GM15510 (cell line): ENCODE data around the gene TMEM121.

Experiments
- POLR2A ChIP-seq: IDR thresholded peaks from 3 replicates; pipeline ENCODE4 v1.6.1; 2011; ENCODE audit warnings: borderline replicate concordance; ENCODE audit not compliant: insufficient read length; ENCODE audit errors: extremely low read depth

Gene TMEM121

DNA sequence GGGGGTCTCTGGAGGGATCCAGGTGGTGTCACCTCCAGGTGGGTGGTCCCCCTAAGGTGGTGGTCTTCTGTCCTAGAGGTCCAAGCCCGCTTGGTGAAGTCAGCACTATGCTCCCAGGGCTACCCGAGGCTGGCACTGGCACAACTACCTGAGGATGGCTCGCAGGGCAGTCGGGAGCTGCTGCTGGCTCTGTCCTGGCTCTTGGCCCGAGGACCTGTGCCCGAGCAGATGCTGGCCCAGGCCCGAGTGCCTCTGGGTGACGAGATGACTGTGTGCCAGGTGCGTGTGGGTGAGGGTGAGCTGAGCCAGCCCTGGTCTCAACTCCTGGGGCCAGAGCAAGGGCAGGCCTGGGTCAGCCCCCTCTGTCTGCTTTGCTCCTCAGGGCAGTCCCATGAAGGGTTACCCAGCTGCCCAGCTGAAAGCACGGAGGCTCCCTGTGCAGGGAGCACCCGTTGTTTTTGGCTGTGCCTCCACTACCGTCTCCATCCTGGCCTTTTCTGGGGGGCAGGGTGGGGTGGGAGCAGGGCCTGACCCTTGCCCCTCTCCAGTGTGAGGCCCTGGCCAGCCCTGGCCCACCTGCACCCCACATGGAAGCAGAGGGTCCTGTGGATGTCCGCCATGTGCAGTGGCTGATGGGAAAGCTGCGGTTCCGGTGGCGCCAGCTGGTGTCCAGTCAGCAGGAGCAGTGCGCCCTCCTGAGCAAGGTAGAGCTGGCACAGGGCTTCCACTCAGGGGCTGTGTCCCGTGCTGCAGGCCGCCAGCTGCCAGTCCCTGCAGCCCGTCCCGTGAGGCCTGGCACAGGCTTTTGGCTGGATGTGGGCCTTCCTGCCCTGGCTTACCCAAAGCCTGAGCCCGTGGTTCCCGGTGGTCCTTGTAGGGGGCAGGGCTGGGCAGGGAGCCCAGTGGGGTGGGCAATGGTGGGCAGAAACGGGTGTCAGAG lies 34.1 kb upstream of the TMEM121 start:
- no peak for TF ChIP-seq POLR2A

GRCh38 chr14:105492971-105493871 lies 33.2 kb upstream of the TMEM121 start:
- no peak for TF ChIP-seq POLR2A

GRCh38 chr14:105493921-105494605 lies 32.3 kb upstream of the TMEM121 start:
- TF ChIP-seq POLR2A: no peak

DNA sequence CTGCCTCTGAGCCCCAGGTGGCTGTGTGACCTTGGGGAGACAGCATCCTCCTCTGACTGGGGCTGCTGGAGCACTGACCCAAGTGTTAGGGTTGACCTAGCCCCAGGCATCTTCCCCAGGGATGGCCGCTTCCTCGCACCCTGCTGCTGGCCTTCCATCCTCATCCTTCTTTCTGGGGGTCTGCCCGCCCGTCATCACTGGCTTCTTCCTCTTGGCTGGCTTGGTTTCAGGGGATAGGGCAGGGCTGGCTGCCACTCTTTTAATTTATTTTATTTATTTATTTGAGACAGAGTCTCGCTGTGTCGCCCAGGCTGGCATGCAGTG lies 31.8 kb upstream of the TMEM121 start:
- no peak for TF ChIP-seq POLR2A

DNA sequence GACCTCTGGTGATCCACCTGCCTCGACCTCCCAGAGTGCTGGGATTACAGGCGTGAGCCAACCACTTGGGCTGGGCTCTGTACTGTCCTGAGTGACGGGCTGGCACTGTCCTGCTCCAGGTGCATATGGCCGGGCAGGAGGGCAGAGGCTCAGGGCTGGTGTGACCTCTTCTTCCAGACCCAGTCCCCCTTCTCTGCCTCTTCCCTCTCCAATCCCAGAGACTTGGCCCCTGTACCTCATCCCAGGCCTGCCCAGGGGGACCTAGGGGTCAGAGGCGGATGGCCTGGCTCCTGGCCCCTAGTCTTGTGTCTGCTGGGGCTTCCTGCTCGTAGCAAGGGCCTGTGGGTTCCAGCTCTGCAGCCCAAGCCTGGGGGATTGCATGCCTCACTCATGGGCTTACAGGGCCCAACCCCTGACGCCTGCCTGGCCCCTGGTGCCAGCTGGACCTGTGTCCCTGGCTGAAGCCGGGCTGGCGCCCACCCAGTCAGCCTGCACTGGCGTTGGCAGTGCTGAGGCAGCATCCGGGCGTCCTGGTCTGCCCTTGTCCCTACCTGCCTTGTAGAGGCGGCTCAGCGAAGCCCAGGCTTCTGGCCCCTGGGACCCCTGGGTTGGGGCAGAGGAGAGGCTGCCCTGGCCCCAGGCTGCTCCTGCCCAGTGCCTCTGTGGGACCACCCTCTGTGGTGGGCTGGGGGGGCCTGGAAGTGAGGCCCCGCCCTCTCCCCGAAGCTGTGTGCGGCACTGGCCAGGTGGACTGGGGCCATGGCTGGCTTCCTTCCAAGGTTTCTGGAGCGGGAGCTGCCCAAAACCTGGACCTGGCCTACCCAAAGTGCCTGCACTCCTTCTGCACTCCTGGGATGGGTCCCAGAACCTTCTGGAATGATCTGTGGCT lies 31.0 kb upstream of the TMEM121 start:
- no peak for TF ChIP-seq POLR2A

- no peak for TF ChIP-seq POLR2A
These were observed 30.2 kb upstream of the TMEM121 start for GRCh38 chr14:105495990-105496830.

DNA sequence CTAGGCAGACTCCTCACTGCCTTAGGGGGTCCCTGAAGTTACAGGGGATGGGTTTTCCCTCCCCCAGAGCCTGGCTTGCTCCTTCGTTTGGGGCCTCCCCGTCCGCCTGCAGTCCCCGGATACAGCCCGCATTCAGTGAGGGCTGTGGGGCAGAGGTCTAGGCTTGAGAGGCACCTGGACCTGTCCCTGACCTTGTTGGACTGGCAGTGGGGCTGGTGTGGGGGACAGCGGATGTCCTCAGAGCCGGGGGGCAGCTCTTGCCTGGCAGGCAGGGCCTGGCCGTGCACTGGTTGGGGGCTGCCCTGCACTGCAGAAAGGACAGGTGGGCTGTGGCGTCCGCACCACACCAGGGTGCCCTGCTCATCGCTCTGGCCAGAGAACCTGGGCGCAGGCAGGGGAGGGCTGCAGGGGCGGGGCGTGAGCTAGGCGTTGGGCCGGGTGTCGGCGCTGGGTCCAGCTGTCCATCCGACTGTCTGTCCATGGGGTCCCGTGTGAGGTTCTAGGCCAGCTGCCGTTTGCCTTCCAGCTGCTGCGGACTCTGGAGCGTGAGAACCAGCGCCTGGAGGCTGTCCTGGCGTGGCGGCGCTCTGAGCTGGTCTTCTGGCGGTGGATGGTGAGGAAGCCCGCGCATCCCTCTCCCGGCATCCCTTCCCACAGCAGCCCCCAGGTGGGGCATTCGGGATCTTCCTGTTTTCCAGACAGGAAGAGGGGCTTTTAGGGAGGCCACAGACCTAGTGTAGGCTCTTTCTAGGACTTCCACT lies 29.4 kb upstream of the TMEM121 start:
- TF ChIP-seq POLR2A: no peak

DNA sequence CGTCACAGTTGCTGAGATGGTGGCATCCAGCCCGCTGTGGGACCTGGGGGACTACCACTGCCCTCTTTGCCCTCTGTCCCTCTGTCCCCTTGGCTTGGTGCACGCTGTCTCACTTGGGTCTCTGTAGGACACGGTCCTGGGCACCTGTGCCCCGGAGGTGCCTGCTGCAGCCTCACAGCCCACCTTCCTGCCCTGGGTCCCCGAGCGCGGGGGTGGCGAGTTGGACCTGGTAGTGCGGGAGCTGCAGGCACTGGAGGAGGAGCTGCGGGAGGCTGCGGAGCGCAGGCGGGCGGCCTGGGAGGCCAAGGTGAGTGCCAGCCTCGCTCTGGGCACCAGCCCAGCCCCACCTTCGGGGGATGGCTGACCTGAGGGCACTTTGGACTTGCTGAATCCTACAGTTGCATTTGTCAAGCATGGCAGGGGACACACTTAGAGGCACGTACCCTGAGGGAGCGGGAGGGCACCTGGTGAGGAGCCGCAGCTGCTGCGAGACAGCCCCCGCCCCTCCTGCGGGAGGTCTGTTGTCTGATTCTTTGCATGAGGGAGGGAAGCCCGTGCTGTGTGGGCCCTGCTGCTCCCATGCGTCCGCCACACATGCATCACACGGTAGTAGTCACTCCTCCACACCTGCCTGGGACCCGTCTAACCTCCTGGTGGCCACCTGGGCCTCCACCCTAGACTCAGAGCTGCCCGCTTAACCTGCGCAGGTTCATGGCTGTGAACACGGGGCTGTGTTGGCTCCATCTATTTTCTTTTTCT lies 28.5 kb upstream of the TMEM121 start:
- no peak for TF ChIP-seq POLR2A

DNA sequence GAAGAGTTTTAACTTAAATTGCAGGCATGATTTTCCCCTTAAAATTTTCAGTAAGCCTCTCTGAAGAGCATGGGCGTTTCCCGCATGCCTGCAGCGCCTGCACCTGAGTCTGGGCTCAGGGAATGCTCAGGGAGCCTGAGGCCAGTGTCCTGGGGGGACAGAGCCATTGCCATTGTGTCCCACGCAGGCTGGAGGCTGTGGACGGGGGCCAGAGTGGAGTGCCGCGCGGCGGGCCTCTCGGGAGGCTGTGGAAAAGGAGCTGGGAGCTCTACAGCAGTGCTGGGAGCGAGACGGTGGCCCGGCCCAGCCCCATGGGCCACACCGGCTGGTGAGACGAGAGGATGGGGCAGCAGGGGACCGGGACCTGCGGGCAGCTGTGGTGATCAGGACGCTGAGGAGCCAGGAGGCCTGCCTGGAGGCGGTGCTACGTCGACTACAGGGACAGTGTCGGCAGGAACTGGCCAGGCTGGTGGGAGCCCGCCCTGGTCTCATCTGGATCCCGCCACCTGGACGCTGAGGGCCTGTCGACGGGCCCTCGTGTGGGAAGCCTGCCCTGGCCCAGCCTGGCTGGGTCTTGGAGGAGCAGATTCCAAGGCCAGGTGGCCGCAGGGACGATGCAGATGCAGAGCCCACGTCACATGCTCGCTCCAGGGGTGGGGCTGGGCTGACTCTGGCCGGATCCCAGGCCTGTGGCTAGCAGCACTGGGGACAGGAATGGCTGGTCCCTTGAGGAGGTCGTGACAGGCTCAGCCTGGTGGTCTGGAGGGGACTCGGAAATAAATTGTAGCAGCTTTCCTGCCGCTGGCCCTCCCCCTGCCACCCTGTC lies 27.7 kb upstream of the TMEM121 start:
- no peak for TF ChIP-seq POLR2A

DNA sequence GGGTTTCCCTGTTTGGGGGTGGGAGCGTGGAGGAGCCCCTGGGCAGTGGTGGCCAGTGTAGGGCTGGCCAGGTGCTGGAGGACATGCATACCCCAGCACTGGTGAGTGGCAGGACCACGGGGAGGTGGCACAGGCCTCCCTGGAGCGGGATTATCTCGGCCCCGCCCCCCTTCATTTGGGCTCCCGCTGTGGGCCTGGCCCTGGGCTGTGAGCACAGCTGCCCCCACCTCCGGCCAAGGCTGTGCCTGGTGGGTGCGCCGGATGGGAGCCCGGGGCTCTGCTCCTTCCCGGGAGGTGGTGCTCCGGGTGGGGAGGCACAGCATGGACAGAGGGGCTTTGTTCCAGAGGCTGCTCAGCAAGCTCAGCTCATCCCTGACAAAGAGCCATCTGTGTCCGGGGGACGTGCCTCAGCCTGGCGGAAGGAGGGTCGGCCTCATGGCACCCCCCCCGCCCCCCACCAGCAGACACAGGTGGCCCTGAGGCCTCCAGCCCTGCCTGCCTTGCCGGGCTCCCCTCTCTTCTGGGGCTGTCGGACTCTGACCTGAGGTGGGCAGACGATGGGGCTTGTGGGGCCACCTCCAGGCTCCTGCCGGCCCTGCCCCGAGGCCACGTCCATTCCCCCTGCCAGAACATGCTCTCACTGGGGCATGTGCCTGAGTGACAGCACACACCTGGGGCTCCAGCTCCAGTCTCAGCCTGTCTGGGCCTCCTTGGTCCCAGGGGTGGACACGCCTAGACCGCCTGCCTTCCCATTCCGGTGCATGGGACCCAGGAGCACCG lies 26.9 kb upstream of the TMEM121 start:
- no peak for TF ChIP-seq POLR2A

DNA sequence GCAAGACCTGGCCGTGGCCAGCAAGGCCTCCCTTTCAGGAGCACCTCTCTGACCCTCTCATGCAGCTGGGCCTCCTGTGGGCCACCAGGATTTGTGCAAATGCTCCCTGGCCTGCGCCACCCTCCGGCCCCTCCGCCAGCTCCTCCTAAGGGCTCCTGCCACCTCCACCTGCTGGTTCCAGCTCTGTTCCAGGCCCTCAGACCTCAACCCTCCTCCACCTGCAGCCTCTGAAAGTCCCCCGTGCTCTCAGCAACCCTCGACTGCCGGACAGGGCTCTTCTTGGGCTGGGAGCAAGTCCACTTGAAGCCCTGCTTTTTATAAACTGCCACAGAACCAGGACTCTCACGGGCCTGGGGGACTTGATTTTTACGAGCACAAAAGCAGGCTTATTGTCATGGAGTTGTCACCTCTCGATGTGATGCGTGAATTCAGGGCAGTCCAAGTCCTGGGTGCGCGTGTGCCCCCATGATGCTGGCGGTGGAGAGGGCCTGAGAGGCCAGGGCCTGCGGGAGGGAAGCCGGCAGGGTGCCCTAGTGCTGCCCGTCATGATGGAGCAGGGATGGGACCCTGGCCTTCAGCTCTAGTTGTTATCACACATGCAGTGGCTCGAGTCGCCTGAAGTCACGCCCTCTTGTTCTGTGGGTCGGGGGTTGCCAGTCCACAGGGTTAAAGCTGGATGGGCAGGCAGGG lies 26.2 kb upstream of the TMEM121 start:
- no peak for TF ChIP-seq POLR2A
